ENCODE data around the gene ENPP6.
"Not testable (repeated sequence)": the region's sequence is repeated elsewhere in the genome, so short reads cannot be mapped to it uniquely, and the experiment has no call there.

The ENPP6 gene

DNA sequence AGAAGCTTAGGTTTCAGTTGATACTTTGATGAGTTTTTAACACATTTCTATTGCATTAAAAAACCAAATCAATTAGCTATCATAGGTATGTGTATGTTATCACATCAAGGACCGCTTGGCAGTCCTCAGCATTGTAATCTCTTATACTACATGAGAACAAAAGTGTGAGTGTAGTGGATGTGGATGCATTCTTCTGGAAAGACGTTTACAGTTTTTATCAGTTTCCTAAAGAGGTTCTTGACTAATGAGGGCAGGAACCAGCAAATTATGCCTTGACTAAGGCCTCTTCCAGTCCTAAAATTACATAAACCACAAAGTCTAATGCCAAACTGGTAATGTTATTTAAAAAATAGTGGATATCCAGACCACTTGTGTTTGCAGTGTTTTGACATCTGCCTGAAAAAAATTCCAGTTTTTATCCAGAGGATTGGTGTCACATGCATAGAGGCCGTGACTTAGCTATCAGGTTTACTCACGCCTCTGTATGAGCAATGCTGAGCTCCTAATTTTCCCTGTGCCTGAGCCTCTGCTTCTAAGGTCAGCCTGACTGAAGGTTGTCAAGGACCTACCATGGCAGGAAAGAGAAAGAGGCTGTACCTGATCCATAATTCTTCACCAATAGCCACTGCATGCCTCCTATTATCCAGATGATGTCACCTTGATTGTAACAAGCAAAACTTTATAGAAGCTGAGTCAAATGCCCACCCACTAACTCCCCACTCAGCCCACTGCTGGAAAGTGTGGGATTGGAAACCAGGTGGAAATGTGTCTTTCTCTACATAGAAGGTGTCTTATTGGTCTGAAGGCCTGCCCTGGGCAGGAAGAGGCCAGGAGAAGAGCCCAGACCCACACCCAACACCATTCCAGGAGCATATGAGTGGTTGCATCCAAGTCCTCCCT lies 68.7 kb downstream of the ENPP6 start:
- DNase-seq (ENCODE audit: low read depth) = no peak

- no peak for DNase-seq (ENCODE audit: low read depth)
These were observed 69.6 kb downstream of the ENPP6 start for GRCh38 chr4:184147858-184148737.

- DNase-seq (ENCODE audit: low read depth) = no peak
These were observed 70.7 kb downstream of the ENPP6 start for GRCh38 chr4:184146951-184147350.

DNA sequence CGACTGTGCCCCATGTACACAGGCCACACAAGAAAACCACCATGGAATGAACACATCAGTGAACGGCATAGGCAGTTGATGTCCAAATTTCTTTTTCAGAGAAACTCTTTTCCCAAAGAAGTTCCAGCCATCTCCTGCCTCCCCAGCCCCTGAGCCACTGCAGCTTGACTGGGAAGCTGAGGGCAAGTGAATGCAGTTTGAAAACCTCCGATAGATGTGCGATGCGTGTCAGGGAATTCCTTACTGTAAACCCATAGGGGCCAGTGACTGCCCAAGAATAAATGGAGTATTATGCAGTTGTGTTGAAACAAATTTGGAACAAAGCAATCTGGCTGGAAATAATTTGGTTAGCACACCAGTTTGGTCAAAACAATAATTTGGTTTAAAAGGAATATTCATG lies 72.1 kb downstream of the ENPP6 start:
- DNase-seq (ENCODE audit: low read depth) = no peak

GRCh38 chr4:184143770-184144564 lies 73.7 kb downstream of the ENPP6 start:
- no peak for DNase-seq (ENCODE audit: low read depth)

- DNase-seq (ENCODE audit: low read depth) = no peak
These were observed 75.3 kb downstream of the ENPP6 start for GRCh38 chr4:184142121-184143000.

GRCh38 chr4:184140901-184141300 lies 76.8 kb downstream of the ENPP6 start:
- not testable (repeated sequence) for DNase-seq (ENCODE audit: low read depth)

DNA sequence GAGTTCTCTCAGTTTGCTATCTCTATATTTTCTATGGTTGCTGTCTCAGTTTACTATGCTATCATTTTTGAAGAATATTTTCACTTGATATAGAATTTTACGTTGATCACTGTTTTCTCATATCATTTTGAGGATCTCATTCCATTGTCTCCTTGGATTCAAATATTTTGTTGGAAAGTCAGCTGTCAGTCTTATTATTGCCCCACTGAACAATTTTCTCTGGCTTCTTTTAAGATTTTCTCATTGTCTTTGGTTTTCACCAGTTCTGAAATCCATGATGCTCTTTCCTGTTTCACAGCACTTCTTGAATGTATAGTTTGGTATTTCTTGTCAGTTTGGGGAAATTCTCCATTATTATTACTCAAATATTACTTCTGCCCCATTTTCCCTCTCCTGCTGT lies 81.1 kb downstream of the ENPP6 start:
- DNase-seq (ENCODE audit: low read depth) = no peak

- no peak for DNase-seq (ENCODE audit: low read depth)
These were observed 90.9 kb downstream of the ENPP6 start for GRCh38 chr4:184126800-184127199.

DNA sequence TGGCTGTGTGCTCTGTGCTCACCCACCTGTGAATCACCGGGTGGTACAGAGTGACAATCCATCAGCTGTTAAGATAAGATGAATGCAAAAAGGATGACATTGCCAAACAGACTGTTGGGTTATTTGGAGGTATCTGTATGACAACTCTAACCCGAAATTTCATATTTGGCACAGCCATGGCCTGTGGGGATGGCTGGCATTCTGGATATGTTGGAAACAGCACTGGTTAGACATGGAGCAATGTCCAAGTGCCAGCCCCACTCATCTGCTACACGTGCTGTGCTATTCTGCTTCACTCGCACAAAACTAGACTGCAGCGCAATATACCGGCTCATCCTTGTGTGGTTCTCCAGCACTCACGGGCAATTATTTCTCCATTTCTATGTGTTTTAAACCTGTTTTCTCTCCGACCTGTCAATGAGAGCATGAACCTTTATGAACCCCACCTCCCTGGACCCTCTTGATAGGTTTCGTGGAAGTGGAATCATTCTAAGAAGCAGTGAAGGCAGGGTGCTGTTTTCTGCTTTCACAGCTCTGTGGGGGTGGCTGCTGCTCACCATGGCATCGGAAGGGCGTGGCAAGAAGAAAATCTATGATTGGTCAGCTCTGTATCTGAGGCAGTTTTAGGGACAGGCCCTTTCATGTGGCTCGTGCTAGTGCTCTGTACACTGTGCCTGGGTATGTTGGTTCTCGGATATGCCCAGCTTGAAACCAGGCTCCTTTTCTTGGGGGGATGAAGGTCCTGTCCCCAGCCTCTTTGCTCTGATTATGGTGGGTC lies 94.9 kb downstream of the ENPP6 start:
- DNase-seq (ENCODE audit: low read depth) = no peak

DNA sequence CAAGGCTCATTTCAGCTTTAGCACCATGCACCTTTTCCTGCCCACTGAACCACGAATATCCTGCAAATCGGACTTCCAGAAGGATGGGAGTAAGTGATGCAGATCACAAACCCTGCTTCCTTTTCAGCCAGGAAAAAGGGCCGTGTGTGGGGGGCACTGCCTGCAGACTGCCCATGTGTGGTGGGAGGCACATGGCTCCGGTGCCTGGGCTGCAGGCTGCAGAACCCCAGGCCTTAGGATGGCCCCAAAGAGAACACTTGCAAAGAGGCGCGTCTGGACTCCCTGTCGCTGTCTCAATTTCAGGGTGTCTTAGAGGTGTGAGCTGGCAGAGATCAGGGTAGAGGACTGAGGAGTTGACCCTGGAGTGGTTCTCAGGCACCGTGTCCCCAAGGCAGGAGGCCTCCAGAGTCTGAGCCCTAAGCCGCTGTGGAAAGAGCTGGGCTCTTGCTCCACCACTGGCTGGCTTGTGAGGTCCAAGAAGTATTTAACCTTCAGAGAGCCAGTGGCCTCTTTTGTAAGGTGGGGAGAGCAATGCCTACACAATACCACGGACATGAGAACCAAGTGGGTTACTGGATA lies 97.0 kb downstream of the ENPP6 start:
- DNase-seq (ENCODE audit: low read depth) = no peak

GRCh38 chr4:184117662-184118199 lies 99.9 kb downstream of the ENPP6 start:
- no peak for DNase-seq (ENCODE audit: low read depth)

DNA sequence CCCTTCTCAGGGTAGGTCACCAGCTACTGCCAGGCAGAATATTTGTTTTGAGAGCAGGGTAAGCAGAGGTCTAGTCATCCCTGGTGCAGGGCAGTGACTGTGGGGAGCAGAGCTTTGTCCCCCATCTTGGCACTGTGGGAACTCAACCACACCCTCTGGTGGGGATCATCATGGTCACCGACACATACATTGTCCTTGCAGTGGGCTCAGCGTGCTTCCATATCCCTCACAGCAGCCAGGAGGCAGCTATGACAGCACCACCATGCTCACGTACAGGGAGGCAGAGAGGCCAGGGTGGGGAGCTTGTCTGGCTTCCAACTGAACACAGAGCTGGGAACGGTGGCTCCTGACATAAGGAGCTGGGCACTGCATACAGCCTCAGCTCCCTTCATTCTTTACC lies 102.3 kb downstream of the ENPP6 start:
- no peak for DNase-seq (ENCODE audit: low read depth)

DNA sequence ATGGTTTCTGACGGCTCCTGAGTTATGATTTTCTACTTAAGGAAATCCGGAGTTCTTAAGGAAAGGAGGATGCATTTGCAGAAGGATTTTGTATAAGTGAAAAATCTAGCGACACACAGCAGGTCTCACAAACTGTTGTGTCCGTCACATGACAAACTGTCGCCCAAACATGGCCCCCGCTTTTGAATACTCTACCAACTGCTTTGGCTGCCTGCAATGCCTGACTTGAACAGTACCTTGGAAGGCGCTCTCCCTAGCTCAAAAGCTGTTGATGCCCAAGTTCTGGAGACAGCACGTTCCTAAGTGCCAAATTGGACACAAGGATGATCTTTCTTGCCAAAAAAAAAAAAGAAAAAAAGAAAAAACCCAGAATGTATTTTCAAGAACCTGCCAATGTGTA lies 103.2 kb downstream of the ENPP6 start:
- no peak for DNase-seq (ENCODE audit: low read depth)

- DNase-seq (ENCODE audit: low read depth) = no peak
These were observed 105.6 kb downstream of the ENPP6 start for GRCh38 chr4:184112006-184112550.

DNA sequence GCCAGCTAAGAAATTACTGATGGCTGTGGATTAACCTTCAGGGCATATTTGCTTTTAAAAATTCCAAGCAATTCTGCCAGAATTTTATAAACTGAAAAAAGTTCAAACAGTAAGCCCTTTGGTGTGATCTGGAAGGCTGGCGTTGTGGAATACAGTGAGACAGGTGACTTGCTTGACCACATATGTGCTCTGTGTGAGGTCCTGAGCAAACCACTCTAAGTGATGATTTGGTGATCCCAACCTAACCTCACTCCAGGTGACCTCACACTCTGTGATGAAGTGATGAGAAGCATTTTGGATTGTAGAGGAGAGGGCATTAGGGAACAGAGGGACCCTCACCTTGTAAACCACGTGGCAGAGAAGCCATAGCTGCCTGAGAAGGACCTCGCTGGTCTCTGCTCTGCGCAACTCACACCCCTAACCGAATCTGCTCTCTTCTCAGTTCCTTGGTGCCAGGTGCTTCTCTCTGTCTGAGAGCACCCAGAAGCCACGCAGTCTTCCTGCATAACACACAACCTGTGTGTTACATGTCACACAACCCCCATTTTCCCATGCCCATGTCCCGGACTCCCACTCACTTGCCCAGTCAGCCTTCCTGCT lies 106.3 kb downstream of the ENPP6 start:
- DNase-seq (ENCODE audit: low read depth) = no peak

GRCh38 chr4:184110452-184111224 lies 107.0 kb downstream of the ENPP6 start:
- no peak for DNase-seq (ENCODE audit: low read depth)

GRCh38 chr4:184108006-184108501 lies 109.6 kb downstream of the ENPP6 start:
- DNase-seq (ENCODE audit: low read depth) = no peak
